Measurements from ENCODE around the gene KCNC1.
A peak's percentile ranks its signal among the peaks of the same experiment; 100 is the strongest.

The KCNC1 gene

GRCh38 chr11:17816232-17816931, 81.8 kb downstream of the KCNC1 start:
- DNase-seq = no peak

- no peak for DNase-seq
These were observed 87.2 kb downstream of the KCNC1 start for GRCh38 chr11:17821648-17822400.

GRCh38 chr11:17822401-17822781, 87.8 kb downstream of the KCNC1 start:
- DNase-seq = no peak

GRCh38 chr11:17827006-17827405, 92.4 kb downstream of the KCNC1 start:
- no peak for DNase-seq

GRCh38 chr11:17828311-17828751, 93.8 kb downstream of the KCNC1 start:
- peak in 10 of 56 donors; percentile 8 to 48 (median 22) for DNase-seq

GRCh38 chr11:17831228-17831627, 96.6 kb downstream of the KCNC1 start:
- DNase-seq = no peak

GRCh38 chr11:17831883-17832282, 97.3 kb downstream of the KCNC1 start:
- DNase-seq = no peak

All from amygdala (tissue), 56 donors.